Measurements from ENCODE around the gene CACUL1. TPM values are rescaled to one million over a fixed set of nuclear protein-coding genes. Genes with fewer than 3 reads are reported as not detected.

Gene CACUL1
- total RNA-seq, 4 donors from 2014 or later, result 24.0 to 45.7 (median 26.4) TPM

DNA sequence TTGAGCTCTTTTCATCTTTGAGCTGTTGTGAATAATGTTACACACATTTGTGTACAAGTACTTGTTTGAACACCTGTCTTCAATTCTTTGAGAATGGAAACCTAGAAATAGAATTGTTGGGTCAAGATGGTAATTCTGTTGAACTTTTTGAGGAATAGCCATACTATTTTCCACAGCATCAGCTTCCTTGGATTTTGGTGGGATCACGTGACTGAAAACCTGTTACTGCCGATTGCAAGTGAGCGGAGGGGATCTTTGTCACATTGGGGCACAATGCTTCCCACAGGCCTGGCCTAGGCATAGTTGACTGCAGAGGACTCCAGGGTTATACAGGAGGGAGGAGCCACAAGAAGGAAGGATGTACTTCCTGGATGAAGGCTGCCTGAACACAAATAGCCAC, 21.3 kb upstream of the CACUL1 start:
- Histone ChIP-seq H3K9me3 (no peaks in the 10 kb centered on the region), H3K27me3 (no peaks in the 10 kb centered on the region), H3K27ac (no peak overlapping the region), H3K4me3 (no peak overlapping the region), H3K36me3 (no peaks in the 10 kb centered on the region), H3K4me1 (no peaks in the 10 kb centered on the region)
- DNase-seq (ENCODE audit: low spot score in 2 of 2), result no peak
- WGBS, 2 donors, result 88 to 94% methylated on average over 3 of the region's 3 CpGs
- no peak for TF ChIP-seq EP300 (IDR thresholded peaks at IDR 0.05)

DNA sequence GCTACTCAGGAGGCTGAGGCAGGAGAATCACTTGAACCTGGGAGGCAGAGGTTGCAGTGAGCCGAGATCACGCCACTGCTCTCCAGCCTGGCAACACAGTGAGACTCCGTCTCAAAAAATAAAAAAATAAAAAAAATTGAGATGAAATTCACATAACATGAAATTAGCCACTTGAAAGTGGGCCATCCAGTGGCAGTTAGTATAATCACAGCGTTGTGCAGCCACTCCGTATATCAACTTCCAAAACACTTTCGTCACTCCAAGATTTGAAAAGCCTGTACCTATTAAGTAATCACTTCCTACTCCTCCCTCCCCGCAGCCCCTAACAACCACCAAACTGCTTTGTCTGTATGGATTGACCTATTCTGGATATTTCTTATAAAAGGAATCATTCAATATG, 20.7 kb upstream of the CACUL1 start:
- 68 to 69% methylated on average over 6 to 7 of the region's 7 CpGs for WGBS, 2 donors
- TF ChIP-seq, protein P1, sequence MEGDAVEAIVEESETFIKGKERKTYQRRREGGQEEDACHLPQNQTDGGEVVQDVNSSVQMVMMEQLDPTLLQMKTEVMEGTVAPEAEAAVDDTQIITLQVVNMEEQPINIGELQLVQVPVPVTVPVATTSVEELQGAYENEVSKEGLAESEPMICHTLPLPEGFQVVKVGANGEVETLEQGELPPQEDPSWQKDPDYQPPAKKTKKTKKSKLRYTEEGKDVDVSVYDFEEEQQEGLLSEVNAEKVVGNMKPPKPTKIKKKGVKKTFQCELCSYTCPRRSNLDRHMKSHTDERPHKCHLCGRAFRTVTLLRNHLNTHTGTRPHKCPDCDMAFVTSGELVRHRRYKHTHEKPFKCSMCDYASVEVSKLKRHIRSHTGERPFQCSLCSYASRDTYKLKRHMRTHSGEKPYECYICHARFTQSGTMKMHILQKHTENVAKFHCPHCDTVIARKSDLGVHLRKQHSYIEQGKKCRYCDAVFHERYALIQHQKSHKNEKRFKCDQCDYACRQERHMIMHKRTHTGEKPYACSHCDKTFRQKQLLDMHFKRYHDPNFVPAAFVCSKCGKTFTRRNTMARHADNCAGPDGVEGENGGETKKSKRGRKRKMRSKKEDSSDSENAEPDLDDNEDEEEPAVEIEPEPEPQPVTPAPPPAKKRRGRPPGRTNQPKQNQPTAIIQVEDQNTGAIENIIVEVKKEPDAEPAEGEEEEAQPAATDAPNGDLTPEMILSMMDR (IDR thresholded peaks at IDR 0.05), result no peak
- TF ChIP-seq EP300 (IDR thresholded peaks at IDR 0.05) (no peak), POLR2A (IDR thresholded peaks at IDR 0.05) (no peak)

DNA sequence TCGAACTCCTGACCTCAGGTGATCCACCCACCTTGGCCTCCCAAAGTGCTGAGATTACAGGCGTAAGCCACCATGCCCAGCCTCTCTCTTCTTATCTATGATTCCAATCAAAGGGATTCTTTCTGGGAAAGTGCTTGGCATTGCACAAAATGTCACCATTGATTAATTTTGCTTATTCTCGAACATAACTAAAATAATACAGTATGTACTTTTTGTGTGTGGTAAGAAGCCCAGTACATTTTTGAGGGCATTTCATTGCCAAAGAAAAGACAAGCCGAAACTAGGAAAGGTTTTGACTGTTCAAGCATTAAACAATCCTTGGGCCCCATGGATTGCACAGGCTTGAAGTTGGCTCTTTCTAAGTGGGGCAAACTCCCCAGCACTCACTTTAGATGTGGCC, 18.3 kb upstream of the CACUL1 start:
- H3K27me3 ChIP-seq, result no peaks in the 10 kb centered on the region
- 83 to 85% methylated on average over 4 of the region's 4 CpGs for WGBS, 2 donors
- H3K36me3 ChIP-seq, result no peaks in the 10 kb centered on the region
- TF ChIP-seq POLR2A (IDR thresholded peaks at IDR 0.05), result no peak
- TF ChIP-seq, protein P1 (IDR thresholded peaks at IDR 0.05), result no peak
- no peak overlapping the region for H3K27ac ChIP-seq
- H3K4me1 ChIP-seq, result no peaks in the 10 kb centered on the region
- H3K4me3 ChIP-seq, result no peak overlapping the region
- H3K9me3 ChIP-seq, result peaks cover 0 to 6% (median 0%) of the 10 kb centered on the region in 4 donors
- DNase-seq (ENCODE audit: low spot score in 2 of 2), result no peak

More for the DNA sequence above, 20.7 kb upstream of the CACUL1 start:
- no peak overlapping the region for H3K27ac ChIP-seq
- no peaks in the 10 kb centered on the region for H3K9me3 ChIP-seq
- no peak for DNase-seq (ENCODE audit: low spot score in 2 of 2)
- no peak overlapping the region for H3K4me3 ChIP-seq
- no peaks in the 10 kb centered on the region for H3K36me3 ChIP-seq
- no peaks in the 10 kb centered on the region for H3K4me1 ChIP-seq
- no peaks in the 10 kb centered on the region for H3K27me3 ChIP-seq

DNA sequence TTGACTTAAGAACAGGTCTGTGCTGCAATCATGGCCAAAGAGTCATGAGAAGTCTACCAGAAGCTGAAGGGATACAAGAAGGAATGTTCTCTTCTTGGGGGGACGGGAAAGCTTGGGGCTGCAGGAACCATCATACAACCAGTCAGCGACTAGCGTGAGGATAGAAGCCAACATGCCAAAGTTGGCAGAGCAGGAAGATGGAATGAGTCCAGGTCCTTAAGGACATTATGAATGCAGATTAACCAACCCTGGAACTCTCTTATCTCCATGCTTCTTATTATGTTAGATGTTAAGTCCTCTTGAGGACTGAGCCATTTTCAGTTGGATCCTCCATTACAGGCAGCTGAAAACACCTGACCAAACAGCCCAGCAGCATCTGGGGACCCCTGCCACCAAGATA, 17.2 kb upstream of the CACUL1 start:
- WGBS, 2 donors, result 87 to 88% methylated on average over 3 of the region's 3 CpGs
- H3K4me1 ChIP-seq, result no peaks in the 10 kb centered on the region
- TF ChIP-seq, protein P1 (IDR thresholded peaks at IDR 0.05), result no peak
- TF ChIP-seq POLR2A (IDR thresholded peaks at IDR 0.05) (no peak), EP300 (IDR thresholded peaks at IDR 0.05) (no peak)
- no peaks in the 10 kb centered on the region for H3K27me3 ChIP-seq
- no peak for DNase-seq (ENCODE audit: low spot score in 2 of 2)
- no peak overlapping the region for H3K4me3 ChIP-seq
- H3K9me3 ChIP-seq, result peaks cover 0 to 6% (median 0%) of the 10 kb centered on the region in 4 donors
- H3K27ac ChIP-seq, result no peak overlapping the region
- no peaks in the 10 kb centered on the region for H3K36me3 ChIP-seq

DNA sequence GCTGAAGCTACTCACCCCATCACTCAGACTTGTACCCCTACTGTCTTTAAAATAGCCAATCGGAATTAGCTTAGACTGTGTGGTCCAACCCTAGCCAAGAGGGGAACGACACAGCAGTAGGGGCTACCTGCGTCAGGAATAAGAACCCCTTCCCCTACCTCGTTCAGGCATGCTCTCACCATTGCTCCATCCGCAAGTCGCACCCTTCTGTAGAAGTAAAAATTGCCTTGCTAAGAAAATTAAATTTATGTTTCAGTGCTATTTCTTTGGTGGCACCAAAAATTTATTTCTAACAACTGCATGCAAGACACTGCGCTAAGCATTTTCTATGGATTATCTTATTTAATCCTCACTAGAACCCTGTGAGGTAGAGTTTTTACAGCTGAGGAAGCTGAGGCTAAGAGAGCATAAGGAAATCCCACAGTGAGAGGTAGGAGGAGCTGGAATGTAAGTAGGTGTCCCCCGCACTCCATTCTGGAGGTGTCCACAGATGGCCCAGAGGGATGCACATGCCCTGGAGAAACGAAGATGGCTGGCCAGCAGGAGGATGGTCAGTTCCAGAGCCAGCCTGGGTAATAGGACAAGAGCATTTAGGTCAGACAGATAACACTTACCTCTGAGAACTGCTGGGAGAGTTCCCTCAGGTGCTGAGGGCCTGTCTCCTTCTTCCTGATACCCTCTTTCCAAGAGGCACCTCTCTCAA, 15.3 kb upstream of the CACUL1 start:
- Histone ChIP-seq H3K27ac (no peak overlapping the region), H3K9me3 (peaks cover 0 to 6% (median 0%) of the 10 kb centered on the region in 4 donors), H3K4me1 (no peaks in the 10 kb centered on the region), H3K27me3 (no peaks in the 10 kb centered on the region), H3K36me3 (no peaks in the 10 kb centered on the region), H3K4me3 (no peak overlapping the region)
- no peak for DNase-seq (ENCODE audit: low spot score in 2 of 2)
- 87 to 90% methylated on average over 9 of the region's 9 CpGs for WGBS, 2 donors
- no peak for TF ChIP-seq EP300 (IDR thresholded peaks at IDR 0.05)
- no peak for TF ChIP-seq POLR2A (IDR thresholded peaks at IDR 0.05)
- TF ChIP-seq, protein P1 (IDR thresholded peaks at IDR 0.05), result no peak
